ENCODE data around the gene LANCL2.

DNA sequence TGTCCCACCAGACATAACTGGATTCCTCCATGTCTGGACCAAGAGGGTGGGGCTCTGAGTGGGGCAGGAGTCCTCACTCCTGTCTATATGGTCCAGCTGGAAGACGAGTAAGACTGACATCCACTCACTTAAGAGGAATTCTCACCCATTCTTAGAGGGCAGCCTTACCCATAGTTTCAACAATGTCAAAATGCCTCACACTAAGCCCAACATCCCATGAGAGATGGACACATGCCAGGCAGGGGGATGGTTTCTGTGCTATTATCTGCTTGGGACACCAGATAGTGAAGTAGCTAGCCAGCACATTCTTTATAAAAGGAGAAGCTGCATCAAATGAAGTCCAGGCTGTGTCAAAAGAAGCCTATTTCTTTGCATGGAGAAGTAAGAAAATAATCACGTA lies 4.7 kb upstream of the LANCL2 start:
- TF ChIP-seq, protein P1, sequence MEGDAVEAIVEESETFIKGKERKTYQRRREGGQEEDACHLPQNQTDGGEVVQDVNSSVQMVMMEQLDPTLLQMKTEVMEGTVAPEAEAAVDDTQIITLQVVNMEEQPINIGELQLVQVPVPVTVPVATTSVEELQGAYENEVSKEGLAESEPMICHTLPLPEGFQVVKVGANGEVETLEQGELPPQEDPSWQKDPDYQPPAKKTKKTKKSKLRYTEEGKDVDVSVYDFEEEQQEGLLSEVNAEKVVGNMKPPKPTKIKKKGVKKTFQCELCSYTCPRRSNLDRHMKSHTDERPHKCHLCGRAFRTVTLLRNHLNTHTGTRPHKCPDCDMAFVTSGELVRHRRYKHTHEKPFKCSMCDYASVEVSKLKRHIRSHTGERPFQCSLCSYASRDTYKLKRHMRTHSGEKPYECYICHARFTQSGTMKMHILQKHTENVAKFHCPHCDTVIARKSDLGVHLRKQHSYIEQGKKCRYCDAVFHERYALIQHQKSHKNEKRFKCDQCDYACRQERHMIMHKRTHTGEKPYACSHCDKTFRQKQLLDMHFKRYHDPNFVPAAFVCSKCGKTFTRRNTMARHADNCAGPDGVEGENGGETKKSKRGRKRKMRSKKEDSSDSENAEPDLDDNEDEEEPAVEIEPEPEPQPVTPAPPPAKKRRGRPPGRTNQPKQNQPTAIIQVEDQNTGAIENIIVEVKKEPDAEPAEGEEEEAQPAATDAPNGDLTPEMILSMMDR (IDR thresholded peaks at IDR 0.05): no peak
- no peak for TF ChIP-seq ZFX (IDR thresholded peaks at IDR 0.05; ENCODE audit: borderline replicate concordance)

All from 22Rv1 (cell line).